ENCODE measurements around the gene SHKBP1. TPM values are rescaled to one million over a fixed set of nuclear protein-coding genes. Genes with fewer than 3 reads are reported as not detected.

SHKBP1 gene
- total and polyA plus RNA-seq, 10 of the 15 experiments (the other 5 are each of a cell fraction or from before 2014, with no cell fraction given): 2.3 to 123 (median 67.0) TPM

GRCh38 chr19:40603389-40604170 lies 26.9 kb downstream of the SHKBP1 start:
- H3K9me3 ChIP-seq (replicated peaks; ENCODE audit: control insufficient read depth, insufficient read depth, low read length): no peaks in the 10 kb centered on the region
- H2AFZ ChIP-seq (ENCODE audit: control insufficient read depth, low read depth, low read length): peak overlapping the region; percentile 82
- no peaks in the 10 kb centered on the region for H3K36me3 ChIP-seq (ENCODE audit: control insufficient read depth in 2 of 2, insufficient read depth in 2 of 2, low read length in 1 of 2)
- H3K27me3 ChIP-seq (replicated peaks in 1 of 2; ENCODE audit: control insufficient read depth in 2 of 2, insufficient read depth in 2 of 2, low read length in 1 of 2): peaks cover 8% of the 10 kb centered on the region in 2 experiments
- WGBS (ENCODE audit: insufficient coverage, insufficient replicate concordance, low lambda C conversion rate, missing lambda C conversion rate): 2% methylated on average over 38 of the region's 43 CpGs
- peak overlapping the region; percentile 56 for H3K4me3 ChIP-seq
- no peak overlapping the region for H3K27ac ChIP-seq (ENCODE audit: control insufficient read depth, insufficient read depth)
- SMC1A ChIA-PET (ENCODE audit: uncharacterized antibody, unreplicated experiment): interaction anchor here (0.7 to 5.3 kb wide), 5 partner anchors 31 to 298 kb away, joined by 3 to 35 read pairs (median 4); no protein-coding TSS in a partner anchor
- RAD21 ChIA-PET (ENCODE audit: unreplicated experiment): interaction anchor here (0.9 to 4.2 kb wide), 12 partner anchors 9 to 299 kb away, joined by 3 to 49 read pairs (median 4); partner anchors contain the start of genes BLVRB and SERTAD1
- TF ChIP-seq TCF3 (IDR thresholded peaks at IDR 0.05; ENCODE audit: borderline replicate concordance, insufficient read depth, low read depth, low read length): peak; percentile 96
- no peak for TF ChIP-seq CREB1 (IDR thresholded peaks at IDR 0.05; ENCODE audit: low read depth)
- TF ChIP-seq SP1 (IDR thresholded peaks at IDR 0.05; ENCODE audit: low read depth, low read length): peak; percentile 43
- no peak for TF ChIP-seq SMAD1 (IDR thresholded peaks at IDR 0.05; ENCODE audit: low read depth, partially characterized antibody)
- TF ChIP-seq E4F1 (IDR thresholded peaks at IDR 0.05; ENCODE audit: borderline replicate concordance, partially characterized antibody): no peak
- TF ChIP-seq HDGF (IDR thresholded peaks at IDR 0.05): peak; percentile 98
- TF ChIP-seq KLF5 (IDR thresholded peaks at IDR 0.05; ENCODE audit: partially characterized antibody): no peak
- peak; percentile 37; the same call in 1 of the 2 replicates for TF ChIP-seq POLR2A (IDR thresholded peaks at IDR 0.05; ENCODE audit: low read depth, low read length)
- TF ChIP-seq SPI1 (IDR thresholded peaks at IDR 0.05; ENCODE audit: borderline replicate concordance, insufficient read depth, low read depth, low read length): peak; percentile 39; the same call in 1 of the 2 replicates
- no peak for TF ChIP-seq IKZF2 (IDR thresholded peaks at IDR 0.05)
- TF ChIP-seq SIN3A (IDR thresholded peaks at IDR 0.05; ENCODE audit: low read depth, low read length): peak; percentile 78; the same call in 1 of the 2 replicates
- 0 out of 2 replicates have a peak, but pooled peaks have one; percentile 5 for TF ChIP-seq NFYB (IDR thresholded peaks at IDR 0.05; ENCODE audit: insufficient read depth, low read depth, low read length)
- peak; percentile 89 for TF ChIP-seq TCF12 (IDR thresholded peaks at IDR 0.05; ENCODE audit: low read depth, low read length)
- 0 out of 2 replicates have a peak, but pooled peaks have one; percentile 17 for TF ChIP-seq NR2F1 (conservative IDR thresholded peaks at IDR 0.05)
- FAIRE-seq (peak; percentile 96), DNase-seq (ENCODE audit: low read depth, low spot score) (peak; percentile 88), ATAC-seq (peak; percentile 86)
- peaks cover 19% of the 10 kb centered on the region for H3K4me1 ChIP-seq (ENCODE audit: control insufficient read depth, insufficient read depth, low read length)
- CTCF ChIA-PET: interaction anchor here (0.6 to 6.0 kb wide), 21 partner anchors 8 to 763 kb away, joined by 3 to 106 read pairs (median 5); partner anchors contain the start of genes C19orf47 and PLD3
- in situ Hi-C loops (cut with MboI): loop anchor here (10.0 kb wide), 1 partner anchor 299 kb away; no protein-coding TSS in a partner anchor
- intact Hi-C loops (cut with micrococcal nuclease; ENCODE audit: unreplicated experiment): no loop called here
- POLR2A ChIA-PET: interaction anchor here (0.5 to 3.8 kb wide), 8 partner anchors 11 to 255 kb away, joined by 3 to 24 read pairs (median 4); partner anchors contain the start of genes C19orf47, PLD3 and PRX
- no peaks in the 10 kb centered on the region for H4K20me1 ChIP-seq (ENCODE audit: control insufficient read depth, insufficient read depth)
- H3K9ac ChIP-seq (ENCODE audit: control insufficient read depth, insufficient read depth, low read length): no peak overlapping the region
- H3K4me2 ChIP-seq (ENCODE audit: control insufficient read depth, insufficient read depth): peak overlapping the region; percentile 94
- H3K79me2 ChIP-seq (ENCODE audit: control insufficient read depth, insufficient read depth, low read length): no peaks in the 10 kb centered on the region
- no TSS peak for BruUV-seq (replicated peaks)
